ENCODE measurements around the gene ARHGAP36. TPM values are rescaled to one million over a fixed set of nuclear protein-coding genes. Genes with fewer than 3 reads are reported as not detected.
A peak's percentile ranks its signal among the peaks of the same experiment; 100 is the strongest.

ARHGAP36 gene
- polyA plus RNA-seq, 4 donors: 1.3 TPM; not detected in 3

- no peak for FAIRE-seq
- no peak overlapping the region for H3K27ac ChIP-seq (ENCODE audit: low read depth in 1 of 3, low read length in 2 of 3)
- H3K9me3 ChIP-seq (ENCODE audit: control insufficient read depth in 2 of 2, insufficient read depth in 1 of 2, low read depth in 1 of 2, low read length in 1 of 2): no peaks in the 10 kb centered on the region
- H3K36me3 ChIP-seq (ENCODE audit: control insufficient read depth in 3 of 3, insufficient read depth in 2 of 3, low read depth in 1 of 3, low read length in 3 of 3): no peaks in the 10 kb centered on the region
- no peaks in the 10 kb centered on the region for H3K4me1 ChIP-seq (ENCODE audit: control insufficient read depth in 3 of 3, insufficient read depth in 2 of 3, low read depth in 1 of 3, low read length in 2 of 3)
- no peak for DNase-seq
- no peak overlapping the region for H3K4me3 ChIP-seq (ENCODE audit: low read depth in 1 of 3, low read length in 3 of 3)
- 52 to 56% (median 54%) methylated on average over 3 of the region's 3 CpGs for WGBS, 3 donors
- H3K27me3 ChIP-seq (ENCODE audit: control insufficient read depth in 3 of 3, insufficient read depth in 3 of 3, low read length in 3 of 3): peaks cover 0 to 49% (median 11%) of the 10 kb centered on the region in 3 donors
Measured at GRCh38 chrX:131066237-131066636, 8.1 kb downstream of the ARHGAP36 start.

GRCh38 chrX:131067216-131067615 lies 9.1 kb downstream of the ARHGAP36 start:
- FAIRE-seq (no peak), DNase-seq (no peak)
- H3K4me3 ChIP-seq (ENCODE audit: low read depth in 1 of 3, low read length in 3 of 3): no peak overlapping the region
- no peaks in the 10 kb centered on the region for H3K36me3 ChIP-seq (ENCODE audit: control insufficient read depth in 3 of 3, insufficient read depth in 2 of 3, low read depth in 1 of 3, low read length in 3 of 3)
- 3 to 36% (median 30%) methylated on average over 11 to 19 of the region's 19 CpGs for WGBS, 3 donors
- no peak overlapping the region for H3K27ac ChIP-seq (ENCODE audit: low read depth in 1 of 3, low read length in 2 of 3)
- no peaks in the 10 kb centered on the region for H3K9me3 ChIP-seq (ENCODE audit: control insufficient read depth in 2 of 2, insufficient read depth in 1 of 2, low read depth in 1 of 2, low read length in 1 of 2)
- H3K4me1 ChIP-seq (ENCODE audit: control insufficient read depth in 3 of 3, insufficient read depth in 2 of 3, low read depth in 1 of 3, low read length in 2 of 3): no peaks in the 10 kb centered on the region
- H3K27me3 ChIP-seq (ENCODE audit: control insufficient read depth in 3 of 3, insufficient read depth in 3 of 3, low read length in 3 of 3): peaks cover 0 to 54% (median 11%) of the 10 kb centered on the region in 3 donors

GRCh38 chrX:131067846-131068745 lies 9.9 kb downstream of the ARHGAP36 start:
- FAIRE-seq (no peak), DNase-seq (no peak)
- H3K27ac ChIP-seq (ENCODE audit: low read depth in 1 of 3, low read length in 2 of 3): no peak overlapping the region
- no peaks in the 10 kb centered on the region for H3K36me3 ChIP-seq (ENCODE audit: control insufficient read depth in 3 of 3, insufficient read depth in 2 of 3, low read depth in 1 of 3, low read length in 3 of 3)
- H3K9me3 ChIP-seq (ENCODE audit: control insufficient read depth in 2 of 2, insufficient read depth in 1 of 2, low read depth in 1 of 2, low read length in 1 of 2): no peaks in the 10 kb centered on the region
- H3K4me1 ChIP-seq (ENCODE audit: control insufficient read depth in 3 of 3, insufficient read depth in 2 of 3, low read depth in 1 of 3, low read length in 2 of 3): no peaks in the 10 kb centered on the region
- H3K27me3 ChIP-seq (ENCODE audit: control insufficient read depth in 3 of 3, insufficient read depth in 3 of 3, low read length in 3 of 3): peaks cover 0 to 62% (median 13%) of the 10 kb centered on the region in 3 donors
- H3K4me3 ChIP-seq (ENCODE audit: low read depth in 1 of 3, low read length in 3 of 3): no peak overlapping the region
- 3 to 43% (median 19%) methylated on average over 34 to 40 of the region's 41 CpGs for WGBS, 3 donors

- Histone ChIP-seq H3K36me3 (ENCODE audit: control insufficient read depth in 3 of 3, insufficient read depth in 2 of 3, low read depth in 1 of 3, low read length in 3 of 3) (no peaks in the 10 kb centered on the region), H3K4me3 (ENCODE audit: low read depth in 1 of 3, low read length in 3 of 3) (no peak overlapping the region), H3K9me3 (ENCODE audit: control insufficient read depth in 2 of 2, insufficient read depth in 1 of 2, low read depth in 1 of 2, low read length in 1 of 2) (no peaks in the 10 kb centered on the region), H3K4me1 (ENCODE audit: control insufficient read depth in 3 of 3, insufficient read depth in 2 of 3, low read depth in 1 of 3, low read length in 2 of 3) (no peaks in the 10 kb centered on the region), H3K27me3 (ENCODE audit: control insufficient read depth in 3 of 3, insufficient read depth in 3 of 3, low read length in 3 of 3) (peaks cover 0 to 71% (median 15%) of the 10 kb centered on the region in 3 donors), H3K27ac (ENCODE audit: low read depth in 1 of 3, low read length in 2 of 3) (no peak overlapping the region)
- WGBS, 3 donors: 9 to 28% (median 25%) methylated on average over 23 to 26 of the region's 26 CpGs
- DNase-seq: peak; percentile 1 to 41
- no peak for FAIRE-seq
Measured at GRCh38 chrX:131068945-131069719, 11.0 kb downstream of the ARHGAP36 start.

GRCh38 chrX:131072871-131073571 lies 14.9 kb downstream of the ARHGAP36 start:
- Histone ChIP-seq H3K27me3 (ENCODE audit: control insufficient read depth in 3 of 3, insufficient read depth in 3 of 3, low read length in 3 of 3) (peaks cover 0 to 51% (median 9%) of the 10 kb centered on the region in 3 donors), H3K4me1 (ENCODE audit: control insufficient read depth in 3 of 3, insufficient read depth in 2 of 3, low read depth in 1 of 3, low read length in 2 of 3) (no peaks in the 10 kb centered on the region), H3K27ac (ENCODE audit: low read depth in 1 of 3, low read length in 2 of 3) (no peak overlapping the region), H3K36me3 (ENCODE audit: control insufficient read depth in 3 of 3, insufficient read depth in 2 of 3, low read depth in 1 of 3, low read length in 3 of 3) (no peaks in the 10 kb centered on the region), H3K4me3 (ENCODE audit: low read depth in 1 of 3, low read length in 3 of 3) (no peak overlapping the region), H3K9me3 (ENCODE audit: control insufficient read depth in 2 of 2, insufficient read depth in 1 of 2, low read depth in 1 of 2, low read length in 1 of 2) (no peaks in the 10 kb centered on the region)
- WGBS, 3 donors: 3 to 34% (median 23%) methylated on average over 33 to 39 of the region's 39 CpGs
- DNase-seq (no peak), FAIRE-seq (no peak)

- no peak for FAIRE-seq
- WGBS, 3 donors: 11 to 27% (median 16%) methylated on average over 4 of the region's 4 CpGs
- H3K36me3 ChIP-seq (ENCODE audit: control insufficient read depth in 3 of 3, insufficient read depth in 2 of 3, low read depth in 1 of 3, low read length in 3 of 3): no peaks in the 10 kb centered on the region
Measured at GRCh38 chrX:131073607-131074006, 15.5 kb downstream of the ARHGAP36 start.

GRCh38 chrX:131081772-131082740 lies 23.9 kb downstream of the ARHGAP36 start:
- Histone ChIP-seq H3K27me3 (ENCODE audit: control insufficient read depth in 3 of 3, insufficient read depth in 3 of 3, low read length in 3 of 3) (peaks cover 0 to 36% (median 3%) of the 10 kb centered on the region in 3 donors), H3K4me1 (ENCODE audit: control insufficient read depth in 3 of 3, insufficient read depth in 2 of 3, low read depth in 1 of 3, low read length in 2 of 3) (no peaks in the 10 kb centered on the region), H3K27ac (ENCODE audit: low read depth in 1 of 3, low read length in 2 of 3) (no peak overlapping the region), H3K9me3 (ENCODE audit: control insufficient read depth in 2 of 2, insufficient read depth in 1 of 2, low read depth in 1 of 2, low read length in 1 of 2) (no peaks in the 10 kb centered on the region), H3K36me3 (ENCODE audit: control insufficient read depth in 3 of 3, insufficient read depth in 2 of 3, low read depth in 1 of 3, low read length in 3 of 3) (no peaks in the 10 kb centered on the region), H3K4me3 (ENCODE audit: low read depth in 1 of 3, low read length in 3 of 3) (no peak overlapping the region)
- no peak for FAIRE-seq
- DNase-seq: no peak
- 2 to 36% (median 15%) methylated on average over 64 to 75 of the region's 75 CpGs for WGBS, 3 donors

More at GRCh38 chrX:131073607-131074006, 15.5 kb downstream of the ARHGAP36 start:
- Histone ChIP-seq H3K4me3 (ENCODE audit: low read depth in 1 of 3, low read length in 3 of 3) (no peak overlapping the region), H3K9me3 (ENCODE audit: control insufficient read depth in 2 of 2, insufficient read depth in 1 of 2, low read depth in 1 of 2, low read length in 1 of 2) (no peaks in the 10 kb centered on the region), H3K27me3 (ENCODE audit: control insufficient read depth in 3 of 3, insufficient read depth in 3 of 3, low read length in 3 of 3) (peaks cover 0 to 50% (median 8%) of the 10 kb centered on the region in 3 donors), H3K27ac (ENCODE audit: low read depth in 1 of 3, low read length in 2 of 3) (no peak overlapping the region), H3K4me1 (ENCODE audit: control insufficient read depth in 3 of 3, insufficient read depth in 2 of 3, low read depth in 1 of 3, low read length in 2 of 3) (no peaks in the 10 kb centered on the region)
- DNase-seq: no peak
